SK-N-SH treated with all-trans-retinoic acid at 6 μM for 48 hours (cell line): ENCODE results near the gene RGS6.

Experiments used
- ATAC-seq: fragments of 200-7000 bp; cut with Tn5 transposase; 3 replicates; pipeline ENCODE4 v1.9.1; 2020; ENCODE audit warnings: mild to moderate bottlenecking, moderate library complexity
- ARNTL ChIP-seq: fragments of 450-650 bp; formaldehyde crosslinking; IDR thresholded peaks from 2 replicates; pipeline ENCODE4 v1.5.0; 2020; ENCODE audit warnings: low read depth, mild to moderate bottlenecking, moderate library complexity, borderline replicate concordance
- CSDC2 ChIP-seq: fragments of 250-450 bp; sonication (Bioruptor Pico); IDR thresholded peaks from 2 replicates; pipeline ENCODE4 v1.5.0; 2020; ENCODE audit warnings: mild to moderate bottlenecking, moderate library complexity
- GLIS3 ChIP-seq: fragments of 250-450 bp; sonication (Bioruptor Pico); IDR thresholded peaks from 2 replicates; pipeline ENCODE4 v1.5.0; 2020; ENCODE audit warnings: mild to moderate bottlenecking, moderate library complexity
- ISL1 ChIP-seq: fragments of 250-450 bp; sonication (Bioruptor Pico); IDR thresholded peaks from 2 replicates; pipeline ENCODE4 v2.1.2; 2022; ENCODE audit warnings: mild to moderate bottlenecking, moderate library complexity
- OSR1 ChIP-seq: fragments of 250-450 bp; sonication (Bioruptor Pico); IDR thresholded peaks from 2 replicates; pipeline ENCODE4 v1.8.0; 2022; ENCODE audit warnings: moderate library complexity, mild to moderate bottlenecking, inconsistent platforms
- PPARA ChIP-seq: fragments of 250-450 bp; sonication (Bioruptor Pico); IDR thresholded peaks from 2 replicates; pipeline ENCODE4 v1.5.0; 2020; ENCODE audit warnings: mild to moderate bottlenecking, borderline replicate concordance
- SNAI2 ChIP-seq: fragments of 250-450 bp; sonication (Bioruptor Pico); IDR thresholded peaks from 2 replicates; pipeline ENCODE4 v1.5.0; 2020; ENCODE audit warnings: mild to moderate bottlenecking, moderate library complexity
- TCF4 ChIP-seq: fragments of 250-450 bp; sonication (Bioruptor Pico); IDR thresholded peaks from 2 replicates; pipeline ENCODE4 v1.8.0; 2021; ENCODE audit warnings: mild to moderate bottlenecking, moderate library complexity, borderline replicate concordance
- TOX ChIP-seq: fragments of 250-450 bp; sonication (Bioruptor Pico); IDR thresholded peaks from 2 replicates; pipeline ENCODE4 v1.8.0; 2021; ENCODE audit warnings: mild to moderate bottlenecking, moderate library complexity, borderline replicate concordance
- ZC3H10 ChIP-seq: fragments of 250-450 bp; sonication (Bioruptor Pico); IDR thresholded peaks from 2 replicates; pipeline ENCODE4 v1.5.1; 2021; ENCODE audit warnings: mild to moderate bottlenecking, moderate library complexity
- ZFP3 ChIP-seq: fragments of 250-450 bp; sonication (Bioruptor Pico); IDR thresholded peaks from 2 replicates; pipeline ENCODE4 v1.5.0; 2020; ENCODE audit warnings: mild to moderate bottlenecking, moderate library complexity
- ZFP30 ChIP-seq: fragments of 450-650 bp; formaldehyde crosslinking; IDR thresholded peaks from 2 replicates; pipeline ENCODE4 v1.5.0; 2022; ENCODE audit warnings: mild to moderate bottlenecking, moderate library complexity
- ZNF565 ChIP-seq: fragments of 450-650 bp; formaldehyde crosslinking; conservative IDR thresholded peaks from 2 replicates; pipeline ENCODE4 v1.5.0; 2020; ENCODE audit warnings: low read depth, mild to moderate bottlenecking, moderate library complexity
- ZNF70 ChIP-seq: fragments of 450-650 bp; formaldehyde crosslinking; IDR thresholded peaks from 2 replicates; pipeline ENCODE4 v1.5.0; 2020; ENCODE audit warnings: mild to moderate bottlenecking, moderate library complexity
- TF ChIP-seq, protein P1 (sequence below): fragments of 250-450 bp; sonication (Bioruptor Pico); IDR thresholded peaks from 2 replicates; pipeline ENCODE4 v1.5.0; 2020; ENCODE audit warnings: mild to moderate bottlenecking, moderate library complexity
- TF ChIP-seq, protein P2 (sequence below): fragments of 250-450 bp; sonication (Bioruptor Pico); IDR thresholded peaks from 2 replicates; pipeline ENCODE4 v1.5.1; 2021; ENCODE audit warnings: mild to moderate bottlenecking, moderate library complexity
- TF ChIP-seq, protein P3 (sequence below): fragments of 250-450 bp; sonication (Bioruptor Pico); IDR thresholded peaks from 2 replicates; pipeline ENCODE4 v1.5.1; 2020; ENCODE audit warnings: low read depth, mild to moderate bottlenecking, moderate library complexity
- TF ChIP-seq, protein P4 (sequence below): fragments of 250-450 bp; sonication (Bioruptor Pico); IDR thresholded peaks from 2 replicates; pipeline ENCODE4 v1.8.0; 2021; ENCODE audit warnings: low read depth, mild to moderate bottlenecking, moderate library complexity, borderline replicate concordance
- TF ChIP-seq, protein P5 (sequence below): fragments of 250-450 bp; sonication (Bioruptor Pico); IDR thresholded peaks from 2 replicates; pipeline ENCODE4 v1.8.0; 2020; ENCODE audit warnings: mild to moderate bottlenecking, moderate library complexity, borderline replicate concordance

Gene RGS6

DNA sequence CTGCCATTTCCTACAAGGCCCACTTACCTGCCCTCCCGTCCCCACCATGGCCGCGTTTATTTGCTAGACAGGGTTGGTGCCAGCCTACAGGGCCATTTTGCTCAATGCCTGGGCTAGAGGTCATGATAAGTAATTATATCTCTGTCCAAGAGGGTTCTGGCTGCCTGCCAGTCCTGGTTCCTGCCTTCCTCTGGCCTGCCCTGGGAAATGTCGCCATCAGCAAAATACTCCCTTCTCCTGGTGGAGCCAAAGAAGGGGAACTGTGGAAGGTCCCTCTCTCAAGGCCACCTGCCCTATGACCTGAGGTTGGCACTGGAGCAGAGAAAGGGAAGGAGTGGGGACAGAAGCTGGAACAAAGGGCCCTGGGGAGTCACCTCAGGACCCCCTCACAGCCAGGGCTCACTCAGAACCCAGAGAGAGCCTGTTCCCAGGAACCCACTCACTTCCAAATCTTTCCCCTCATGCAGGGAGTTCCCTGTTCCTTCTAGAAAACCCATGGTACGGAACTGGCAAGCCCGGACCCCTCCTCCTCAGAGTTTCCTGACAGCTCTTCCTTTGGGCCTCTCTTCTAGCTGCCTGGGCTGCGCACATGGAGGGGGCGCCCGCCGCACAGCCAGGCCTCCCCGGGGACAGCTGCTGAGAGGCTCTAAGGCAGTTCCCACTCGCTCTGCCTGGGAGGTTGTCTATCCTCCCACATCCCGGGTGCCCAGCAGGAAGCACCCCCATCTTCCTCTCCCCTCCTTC is 681.2 kb downstream of the RGS6 start:
- peak; percentile 14; the same call in 1 of the 3 replicates for ATAC-seq
- TF ChIP-seq, protein P1, sequence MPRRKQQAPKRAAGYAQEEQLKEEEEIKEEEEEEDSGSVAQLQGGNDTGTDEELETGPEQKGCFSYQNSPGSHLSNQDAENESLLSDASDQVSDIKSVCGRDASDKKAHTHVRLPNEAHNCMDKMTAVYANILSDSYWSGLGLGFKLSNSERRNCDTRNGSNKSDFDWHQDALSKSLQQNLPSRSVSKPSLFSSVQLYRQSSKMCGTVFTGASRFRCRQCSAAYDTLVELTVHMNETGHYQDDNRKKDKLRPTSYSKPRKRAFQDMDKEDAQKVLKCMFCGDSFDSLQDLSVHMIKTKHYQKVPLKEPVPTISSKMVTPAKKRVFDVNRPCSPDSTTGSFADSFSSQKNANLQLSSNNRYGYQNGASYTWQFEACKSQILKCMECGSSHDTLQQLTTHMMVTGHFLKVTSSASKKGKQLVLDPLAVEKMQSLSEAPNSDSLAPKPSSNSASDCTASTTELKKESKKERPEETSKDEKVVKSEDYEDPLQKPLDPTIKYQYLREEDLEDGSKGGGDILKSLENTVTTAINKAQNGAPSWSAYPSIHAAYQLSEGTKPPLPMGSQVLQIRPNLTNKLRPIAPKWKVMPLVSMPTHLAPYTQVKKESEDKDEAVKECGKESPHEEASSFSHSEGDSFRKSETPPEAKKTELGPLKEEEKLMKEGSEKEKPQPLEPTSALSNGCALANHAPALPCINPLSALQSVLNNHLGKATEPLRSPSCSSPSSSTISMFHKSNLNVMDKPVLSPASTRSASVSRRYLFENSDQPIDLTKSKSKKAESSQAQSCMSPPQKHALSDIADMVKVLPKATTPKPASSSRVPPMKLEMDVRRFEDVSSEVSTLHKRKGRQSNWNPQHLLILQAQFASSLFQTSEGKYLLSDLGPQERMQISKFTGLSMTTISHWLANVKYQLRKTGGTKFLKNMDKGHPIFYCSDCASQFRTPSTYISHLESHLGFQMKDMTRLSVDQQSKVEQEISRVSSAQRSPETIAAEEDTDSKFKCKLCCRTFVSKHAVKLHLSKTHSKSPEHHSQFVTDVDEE, result no peak
- TF ChIP-seq OSR1 (CRISPR knock-in tag) (no peak), ZC3H10 (CRISPR knock-in tag) (no peak), ISL1 (CRISPR knock-in tag) (no peak), SNAI2 (CRISPR knock-in tag) (no peak), PPARA (no peak), GLIS3 (CRISPR knock-in tag) (no peak), ZNF565 (CRISPR knock-in tag) (no peak), CSDC2 (CRISPR knock-in tag) (no peak)
- TF ChIP-seq, protein P2, sequence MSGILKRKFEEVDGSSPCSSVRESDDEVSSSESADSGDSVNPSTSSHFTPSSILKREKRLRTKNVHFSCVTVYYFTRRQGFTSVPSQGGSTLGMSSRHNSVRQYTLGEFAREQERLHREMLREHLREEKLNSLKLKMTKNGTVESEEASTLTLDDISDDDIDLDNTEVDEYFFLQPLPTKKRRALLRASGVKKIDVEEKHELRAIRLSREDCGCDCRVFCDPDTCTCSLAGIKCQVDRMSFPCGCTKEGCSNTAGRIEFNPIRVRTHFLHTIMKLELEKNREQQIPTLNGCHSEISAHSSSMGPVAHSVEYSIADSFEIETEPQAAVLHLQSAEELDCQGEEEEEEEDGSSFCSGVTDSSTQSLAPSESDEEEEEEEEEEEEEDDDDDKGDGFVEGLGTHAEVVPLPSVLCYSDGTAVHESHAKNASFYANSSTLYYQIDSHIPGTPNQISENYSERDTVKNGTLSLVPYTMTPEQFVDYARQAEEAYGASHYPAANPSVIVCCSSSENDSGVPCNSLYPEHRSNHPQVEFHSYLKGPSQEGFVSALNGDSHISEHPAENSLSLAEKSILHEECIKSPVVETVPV (CRISPR knock-in tag), result no peak
- TF ChIP-seq, protein P3, sequence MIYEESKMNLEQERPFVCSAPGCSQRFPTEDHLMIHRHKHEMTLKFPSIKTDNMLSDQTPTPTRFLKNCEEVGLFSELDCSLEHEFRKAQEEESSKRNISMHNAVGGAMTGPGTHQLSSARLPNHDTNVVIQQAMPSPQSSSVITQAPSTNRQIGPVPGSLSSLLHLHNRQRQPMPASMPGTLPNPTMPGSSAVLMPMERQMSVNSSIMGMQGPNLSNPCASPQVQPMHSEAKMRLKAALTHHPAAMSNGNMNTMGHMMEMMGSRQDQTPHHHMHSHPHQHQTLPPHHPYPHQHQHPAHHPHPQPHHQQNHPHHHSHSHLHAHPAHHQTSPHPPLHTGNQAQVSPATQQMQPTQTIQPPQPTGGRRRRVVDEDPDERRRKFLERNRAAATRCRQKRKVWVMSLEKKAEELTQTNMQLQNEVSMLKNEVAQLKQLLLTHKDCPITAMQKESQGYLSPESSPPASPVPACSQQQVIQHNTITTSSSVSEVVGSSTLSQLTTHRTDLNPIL (CRISPR knock-in tag), result no peak

DNA sequence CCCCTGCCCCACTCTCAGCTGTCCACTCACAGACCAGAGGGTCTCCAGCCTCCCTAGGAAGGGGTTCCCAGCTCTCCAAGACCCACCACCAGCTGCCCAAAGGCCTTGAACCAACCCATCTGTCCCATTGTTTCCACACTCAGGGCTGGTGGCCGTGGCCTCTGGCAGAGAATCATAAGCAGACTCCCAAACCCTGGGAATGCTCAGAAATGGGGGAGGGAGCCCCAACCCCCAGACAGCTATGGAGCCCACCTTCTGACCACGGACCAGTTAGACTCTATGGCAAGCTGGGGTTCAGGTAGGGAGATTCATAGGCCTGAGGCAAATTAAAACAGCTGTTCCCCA is 681.7 kb downstream of the RGS6 start:
- ATAC-seq, result no peak
- TF ChIP-seq SNAI2 (CRISPR knock-in tag) (no peak), OSR1 (CRISPR knock-in tag) (no peak), TCF4 (CRISPR knock-in tag) (no peak), ZFP3 (CRISPR knock-in tag) (no peak), ZNF565 (CRISPR knock-in tag) (no peak), ZNF70 (CRISPR knock-in tag) (no peak)
- TF ChIP-seq, protein P3 (CRISPR knock-in tag), result no peak

DNA sequence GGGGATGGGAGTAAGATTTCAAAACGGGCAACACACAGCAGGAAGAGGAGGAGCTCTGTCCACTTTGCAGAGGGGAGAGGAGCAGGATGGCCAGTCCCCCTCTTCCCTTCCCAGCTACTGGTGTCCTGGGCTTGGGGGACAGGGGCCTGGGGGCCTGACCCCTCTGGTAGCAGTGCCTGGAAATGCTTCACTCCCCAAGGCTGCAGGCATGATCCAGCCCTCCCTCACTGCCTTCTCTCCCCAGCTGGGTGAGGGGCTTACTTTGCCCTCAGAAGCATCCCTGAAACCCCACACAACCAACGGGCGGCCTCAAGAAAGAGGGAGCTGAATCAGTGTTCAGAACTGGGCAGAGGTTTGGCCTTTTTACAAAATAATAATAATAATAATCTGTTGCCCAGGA is 682.1 kb downstream of the RGS6 start:
- ATAC-seq, result no peak
- TF ChIP-seq ZFP3 (CRISPR knock-in tag), result no peak
- TF ChIP-seq, protein P4, sequence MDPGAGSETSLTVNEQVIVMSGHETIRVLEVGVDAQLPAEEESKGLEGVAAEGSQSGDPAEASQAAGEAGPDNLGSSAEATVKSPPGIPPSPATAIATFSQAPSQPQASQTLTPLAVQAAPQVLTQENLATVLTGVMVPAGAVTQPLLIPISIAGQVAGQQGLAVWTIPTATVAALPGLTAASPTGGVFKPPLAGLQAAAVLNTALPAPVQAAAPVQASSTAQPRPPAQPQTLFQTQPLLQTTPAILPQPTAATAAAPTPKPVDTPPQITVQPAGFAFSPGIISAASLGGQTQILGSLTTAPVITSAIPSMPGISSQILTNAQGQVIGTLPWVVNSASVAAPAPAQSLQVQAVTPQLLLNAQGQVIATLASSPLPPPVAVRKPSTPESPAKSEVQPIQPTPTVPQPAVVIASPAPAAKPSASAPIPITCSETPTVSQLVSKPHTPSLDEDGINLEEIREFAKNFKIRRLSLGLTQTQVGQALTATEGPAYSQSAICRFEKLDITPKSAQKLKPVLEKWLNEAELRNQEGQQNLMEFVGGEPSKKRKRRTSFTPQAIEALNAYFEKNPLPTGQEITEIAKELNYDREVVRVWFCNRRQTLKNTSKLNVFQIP (CRISPR knock-in tag), result no peak
- TF ChIP-seq TOX, result no peak
- no peak for TF ChIP-seq SNAI2 (CRISPR knock-in tag)
- no peak for TF ChIP-seq ZC3H10 (CRISPR knock-in tag)
- TF ChIP-seq OSR1 (CRISPR knock-in tag), result no peak

DNA sequence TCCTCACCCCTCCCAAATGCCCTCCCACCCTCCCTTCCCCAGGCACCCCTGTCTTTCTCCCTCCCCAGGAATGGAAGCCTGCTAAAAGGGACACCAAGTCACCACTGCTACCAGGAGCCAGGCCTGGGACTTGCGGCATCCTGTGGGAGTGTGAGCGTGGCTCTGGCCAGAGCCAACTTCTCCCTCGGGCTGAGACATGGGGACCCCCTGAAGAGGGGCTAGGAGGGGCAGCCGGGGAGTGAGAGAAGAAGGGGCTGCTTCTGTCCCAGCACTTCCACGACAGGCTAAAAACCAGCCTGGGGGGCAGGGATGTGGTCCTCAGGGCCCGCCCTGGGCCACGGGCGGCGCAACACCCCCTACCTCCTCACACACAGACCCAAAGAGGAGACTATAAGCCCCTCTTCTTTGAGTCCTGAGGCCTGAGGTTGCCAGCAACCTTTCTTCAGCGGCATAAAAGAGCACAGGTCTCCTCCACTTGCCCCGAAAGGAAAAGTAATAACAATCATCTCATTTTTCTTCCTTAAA is 682.7 kb downstream of the RGS6 start:
- ATAC-seq, result no peak
- TF ChIP-seq ISL1 (CRISPR knock-in tag) (no peak), GLIS3 (CRISPR knock-in tag) (no peak), SNAI2 (CRISPR knock-in tag) (no peak), ZFP30 (CRISPR knock-in tag) (no peak), ZC3H10 (CRISPR knock-in tag) (no peak), ARNTL (CRISPR knock-in tag) (no peak), ZNF70 (CRISPR knock-in tag) (no peak), ZNF565 (CRISPR knock-in tag) (no peak), TCF4 (CRISPR knock-in tag) (no peak), OSR1 (CRISPR knock-in tag) (no peak)
- TF ChIP-seq, protein P5, sequence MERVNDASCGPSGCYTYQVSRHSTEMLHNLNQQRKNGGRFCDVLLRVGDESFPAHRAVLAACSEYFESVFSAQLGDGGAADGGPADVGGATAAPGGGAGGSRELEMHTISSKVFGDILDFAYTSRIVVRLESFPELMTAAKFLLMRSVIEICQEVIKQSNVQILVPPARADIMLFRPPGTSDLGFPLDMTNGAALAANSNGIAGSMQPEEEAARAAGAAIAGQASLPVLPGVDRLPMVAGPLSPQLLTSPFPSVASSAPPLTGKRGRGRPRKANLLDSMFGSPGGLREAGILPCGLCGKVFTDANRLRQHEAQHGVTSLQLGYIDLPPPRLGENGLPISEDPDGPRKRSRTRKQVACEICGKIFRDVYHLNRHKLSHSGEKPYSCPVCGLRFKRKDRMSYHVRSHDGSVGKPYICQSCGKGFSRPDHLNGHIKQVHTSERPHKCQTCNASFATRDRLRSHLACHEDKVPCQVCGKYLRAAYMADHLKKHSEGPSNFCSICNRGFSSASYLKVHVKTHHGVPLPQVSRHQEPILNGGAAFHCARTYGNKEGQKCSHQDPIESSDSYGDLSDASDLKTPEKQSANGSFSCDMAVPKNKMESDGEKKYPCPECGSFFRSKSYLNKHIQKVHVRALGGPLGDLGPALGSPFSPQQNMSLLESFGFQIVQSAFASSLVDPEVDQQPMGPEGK (CRISPR knock-in tag), result no peak
- TF ChIP-seq, protein P4 (CRISPR knock-in tag), result no peak
- TF ChIP-seq, protein P3 (CRISPR knock-in tag), result no peak
